BJ (cell line): ENCODE results near the gene IBSP. TPM values are rescaled to one million over a fixed set of nuclear protein-coding genes. Genes with fewer than 3 reads are reported as not detected.

Experiments used
- CTCF ChIA-PET: fragments of 350-600 bp; formaldehyde crosslinking; extraction: SDS; loops from one replicate; lab custom pipeline; 2021; ENCODE audit warnings: antibody characterized with exemption, inconsistent platforms; lab: Yijun Ruan, JAX
- POLR2A ChIA-PET: fragments of 300-600 bp; sonication (Branson Sonifier 250); formaldehyde crosslinking; extraction: SDS; loops from one replicate; lab custom pipeline; 2021; ENCODE audit warnings: antibody characterized with exemption; lab: Charles Lee
- DNase-seq: peaks from one replicate; pipeline ENCODE4 v3.0.0-alpha.2; 2011; ENCODE audit warnings: low read depth
- H3K27me3 ChIP-seq: 2 replicates; pipeline ENCODE4 v1.6.0; 2011; ENCODE audit warnings: low read length; ENCODE audit not compliant: control insufficient read depth, insufficient read depth
- H3K36me3 ChIP-seq: 2 replicates; pipeline ENCODE4 v1.5.1; 2011; ENCODE audit warnings: low read length; ENCODE audit not compliant: control insufficient read depth, insufficient read depth
- H3K4me3 ChIP-seq: 2 replicates; pipeline ENCODE4 v1.5.1; 2011; ENCODE audit warnings: low read depth, mild to moderate bottlenecking, control low read depth, low read length
- CTCF ChIP-seq: IDR thresholded peaks from 2 replicates; pipeline ENCODE4 v1.5.1; 2011; ENCODE audit warnings: low read depth, mild to moderate bottlenecking, control low read depth, inconsistent platforms, low read length, moderate library complexity; ENCODE audit not compliant: insufficient read depth
- polyA plus RNA-seq: library from polyadenylated mRNA; depleted of rRNA; stranded (reverse); fragments of >200 nt; gene quantifications from 2 replicates; pipeline ENCODE4 v1.2.3, GENCODE V29; 2011

The IBSP gene
- polyA plus RNA-seq, 1 experiment: not detected

GRCh38 chr4:87823200-87823599 lies 23.8 kb downstream of the IBSP start:
- H3K4me3 ChIP-seq: no peak overlapping the region
- CTCF ChIA-PET: interaction anchor here (1.1 to 2.5 kb wide), 4 partner anchors 12 to 110 kb away, joined by 3 to 10 read pairs (median 6); no protein-coding TSS in a partner anchor
- no peaks in the 10 kb centered on the region for H3K36me3 ChIP-seq
- DNase-seq: no peak
- no peaks in the 10 kb centered on the region for H3K27me3 ChIP-seq
- POLR2A ChIA-PET: no interaction called here
- TF ChIP-seq CTCF: no peak

GRCh38 chr4:87823724-87824123 lies 24.4 kb downstream of the IBSP start:
- DNase-seq: no peak
- Histone ChIP-seq H3K4me3 (no peak overlapping the region), H3K27me3 (no peaks in the 10 kb centered on the region), H3K36me3 (no peaks in the 10 kb centered on the region)
- no peak for TF ChIP-seq CTCF
- ChIA-PET POLR2A (no interaction called here), CTCF (interaction anchor here (0.6 to 2.5 kb wide), 2 partner anchors 15 to 63 kb away, joined by 3 to 10 read pairs; no protein-coding TSS in a partner anchor)

- ChIA-PET POLR2A (no interaction called here), CTCF (interaction anchor here (2.5 kb wide), 1 partner anchor 15 kb away, joined by 10 read pairs; no protein-coding TSS in a partner anchor)
- H3K27me3 ChIP-seq: no peaks in the 10 kb centered on the region
- no peak for DNase-seq
- no peak overlapping the region for H3K4me3 ChIP-seq
- TF ChIP-seq CTCF: no peak
- H3K36me3 ChIP-seq: no peaks in the 10 kb centered on the region
These were observed 25.0 kb downstream of the IBSP start for GRCh38 chr4:87824352-87824751.

GRCh38 chr4:87832669-87833068 lies 33.3 kb downstream of the IBSP start, which contains the start of gene MEPE:
Gene MEPE (plus strand): TSS chr4:87832969. CDS start chr4:87834715, 1,746 bp downstream.
- CTCF ChIA-PET: interaction anchor here (1.9 kb wide), 1 partner anchor 11 kb away, joined by 5 read pairs; no protein-coding TSS in a partner anchor
- DNase-seq: no peak
- POLR2A ChIA-PET: no interaction called here
- Histone ChIP-seq H3K36me3 (no peaks in the 10 kb centered on the region), H3K27me3 (no peaks in the 10 kb centered on the region), H3K4me3 (no peak within 1 kb of the TSS)
- TF ChIP-seq CTCF: no peak

- Histone ChIP-seq H3K27me3 (no peaks in the 10 kb centered on the region), H3K4me3 (no peak overlapping the region), H3K36me3 (no peaks in the 10 kb centered on the region)
- no peak for DNase-seq
- POLR2A ChIA-PET: no interaction called here
- no peak for TF ChIP-seq CTCF
- CTCF ChIA-PET: interaction anchor here (1.1 to 1.9 kb wide), 2 partner anchors 9 to 14 kb away, joined by 3 to 5 read pairs; no protein-coding TSS in a partner anchor
These were observed 35.0 kb downstream of the IBSP start for GRCh38 chr4:87834401-87834800.
